SH-SY5Y (cell line): Measurements from ENCODE around the gene FHL1.

Source experiments
- GATA2 ChIP-seq: IDR thresholded peaks from 2 replicates; pipeline ENCODE4 v1.6.1; 2011; ENCODE audit warnings: mild to moderate bottlenecking, low read depth, low read length
- GATA3 ChIP-seq: IDR thresholded peaks from 2 replicates; pipeline ENCODE4 v1.6.1; 2011; ENCODE audit warnings: low read depth, mild to moderate bottlenecking, low read length, moderate library complexity

DNA sequence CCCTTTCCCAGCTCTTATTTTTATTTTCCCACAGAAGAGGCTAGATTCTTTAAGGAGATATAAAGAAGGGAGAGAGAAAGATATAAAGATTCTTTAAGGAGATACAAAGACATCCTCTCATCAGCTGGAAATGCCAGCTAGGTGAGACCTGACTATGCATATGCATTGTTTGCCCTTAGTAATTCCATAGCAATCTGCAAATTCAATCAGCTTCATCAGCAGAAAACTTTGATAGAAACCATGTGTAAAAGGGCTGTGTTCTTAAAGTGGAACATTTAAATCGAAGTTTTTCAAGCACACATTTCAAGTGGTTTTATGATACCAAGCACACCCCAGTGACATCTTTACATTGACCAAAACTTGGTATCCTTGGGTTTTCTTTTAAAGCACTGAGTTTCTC, 24.1 kb downstream of the FHL1 start:
- TF ChIP-seq GATA3 (no peak), GATA2 (no peak)
